Neuronal stem cell (in vitro differentiated cells): ENCODE data around the gene DTNB.
A peak's percentile ranks its signal among the peaks of the same experiment; 100 is the strongest.

Source experiments
- DNase-seq: peaks from one replicate; pipeline ENCODE4 v3.0.0-alpha.2; 2013; ENCODE audit warnings: low spot score
- H2AFZ ChIP-seq: one replicate; pipeline ENCODE4 v1.6.1; 2013; ENCODE audit warnings: mild to moderate bottlenecking, low read length, inconsistent platforms
- H2AK5ac ChIP-seq: 2 replicates; pipeline ENCODE4 v1.6.1; 2013; ENCODE audit warnings: low read depth, mild to moderate bottlenecking, inconsistent platforms, low read length, moderate library complexity, mixed read lengths
- H2BK120ac ChIP-seq: 2 replicates; pipeline ENCODE4 v1.6.1; 2013; ENCODE audit warnings: low read depth, mild to moderate bottlenecking, inconsistent platforms, low read length, moderate library complexity, mixed read lengths
- H2BK12ac ChIP-seq: one replicate; pipeline ENCODE4 v1.6.1; 2013; ENCODE audit warnings: low read length, inconsistent platforms
- H2BK15ac ChIP-seq: 2 replicates; pipeline ENCODE4 v1.6.1; 2013; ENCODE audit warnings: mild to moderate bottlenecking, low read length, inconsistent platforms, mixed read lengths
- H2BK5ac ChIP-seq: one replicate; pipeline ENCODE4 v1.6.1; 2013; ENCODE audit warnings: inconsistent platforms, mild to moderate bottlenecking, low read length, moderate library complexity
- H3K14ac ChIP-seq: one replicate; pipeline ENCODE4 v1.6.1; 2013; ENCODE audit warnings: low read length, inconsistent platforms
- H3K18ac ChIP-seq: 2 replicates; pipeline ENCODE4 v1.6.1; 2013; ENCODE audit warnings: low read length, inconsistent platforms
- H3K23ac ChIP-seq: 2 replicates; pipeline ENCODE4 v1.6.1; 2013; ENCODE audit warnings: low read depth, mild to moderate bottlenecking, mixed read lengths, low read length, inconsistent platforms; ENCODE audit not compliant: poor library complexity
- H3K27ac ChIP-seq: replicated peaks from 3 replicates; pipeline ENCODE4 v1.5.1; 2013; ENCODE audit warnings: low read length, inconsistent platforms
- H3K27me3 ChIP-seq, 3 experiments: 2 replicates each; pipeline ENCODE4 v1.6.1; 2013; ENCODE audit warnings: low read length in 3 of 3, mild to moderate bottlenecking in 2 of 3, inconsistent platforms in 1 of 3, low read depth in 1 of 3, mixed read lengths in 1 of 3, moderate library complexity in 1 of 3; ENCODE audit not compliant: control insufficient read depth in 3 of 3, insufficient read depth in 3 of 3
- H3K36me3 ChIP-seq, 2 donors: replicated peaks in 1 of 2; 2 replicates each; pipeline ENCODE4 v1.6.1; 2013; ENCODE audit warnings: low read length in 2 of 2; ENCODE audit not compliant: control insufficient read depth in 2 of 2, insufficient read depth in 2 of 2
- H3K4ac ChIP-seq: 2 replicates; pipeline ENCODE4 v1.6.1; 2013; ENCODE audit warnings: inconsistent platforms, mild to moderate bottlenecking, low read length, moderate library complexity
- H3K4me1 ChIP-seq, 2 donors: 1 replicate in 1 of 2; 2 replicates in 1 of 2; pipeline ENCODE4 v1.6.1; 2013; ENCODE audit warnings: low read length in 2 of 2, low read depth in 1 of 2; ENCODE audit not compliant: control insufficient read depth in 2 of 2, insufficient read depth in 1 of 2
- H3K4me2 ChIP-seq: one replicate; pipeline ENCODE4 v1.6.1; 2013; ENCODE audit warnings: mild to moderate bottlenecking, low read length, inconsistent platforms; ENCODE audit not compliant: insufficient read depth, poor library complexity, severe bottlenecking
- H3K4me3 ChIP-seq, 2 donors: 2 replicates each; pipeline ENCODE4 v1.5.1; 2013; ENCODE audit warnings: low read length in 2 of 2, mild to moderate bottlenecking in 2 of 2, inconsistent platforms in 1 of 2, moderate library complexity in 1 of 2
- H3K79me1 ChIP-seq: one replicate; pipeline ENCODE4 v1.6.1; 2013; ENCODE audit warnings: low read depth, mild to moderate bottlenecking, inconsistent platforms, low read length, moderate library complexity
- H3K9ac ChIP-seq: one replicate; pipeline ENCODE4 v1.6.1; 2013; ENCODE audit warnings: mild to moderate bottlenecking, low read depth, low read length, inconsistent platforms; ENCODE audit not compliant: poor library complexity
- H3K9me3 ChIP-seq, 2 donors: replicated peaks in 1 of 2; 2 replicates each; pipeline versions ENCODE3 to v1.6.1; 2013; ENCODE audit warnings: low read length in 2 of 2, mild to moderate bottlenecking in 2 of 2, inconsistent platforms in 1 of 2, low read depth in 1 of 2, mixed read lengths in 1 of 2, moderate library complexity in 1 of 2; ENCODE audit not compliant: control insufficient read depth in 2 of 2, insufficient read depth in 1 of 2
- H4K8ac ChIP-seq: one replicate; pipeline ENCODE4 v1.6.1; 2013; ENCODE audit warnings: low read depth, mild to moderate bottlenecking, inconsistent platforms, low read length, moderate library complexity
- H4K91ac ChIP-seq: one replicate; pipeline ENCODE4 v1.6.1; 2013; ENCODE audit warnings: low read length, low read depth, mild to moderate bottlenecking, inconsistent platforms; ENCODE audit not compliant: poor library complexity
- WGBS, 2 donors: extraction: QIAGEN DNeasy Blood & Tissue Kit; methylation state at CpG; one replicate each; pipeline ENCODE4 v1.1.7; 2013; ENCODE audit warnings: missing lambda C conversion rate in 2 of 2, mixed read lengths in 1 of 2; ENCODE audit not compliant: insufficient read length in 2 of 2, insufficient replicate concordance in 1 of 2; ENCODE audit errors: extremely low coverage in 2 of 2; 5-methylcytosine and 5-hydroxymethylcytosine counted together

The DTNB gene

DNA sequence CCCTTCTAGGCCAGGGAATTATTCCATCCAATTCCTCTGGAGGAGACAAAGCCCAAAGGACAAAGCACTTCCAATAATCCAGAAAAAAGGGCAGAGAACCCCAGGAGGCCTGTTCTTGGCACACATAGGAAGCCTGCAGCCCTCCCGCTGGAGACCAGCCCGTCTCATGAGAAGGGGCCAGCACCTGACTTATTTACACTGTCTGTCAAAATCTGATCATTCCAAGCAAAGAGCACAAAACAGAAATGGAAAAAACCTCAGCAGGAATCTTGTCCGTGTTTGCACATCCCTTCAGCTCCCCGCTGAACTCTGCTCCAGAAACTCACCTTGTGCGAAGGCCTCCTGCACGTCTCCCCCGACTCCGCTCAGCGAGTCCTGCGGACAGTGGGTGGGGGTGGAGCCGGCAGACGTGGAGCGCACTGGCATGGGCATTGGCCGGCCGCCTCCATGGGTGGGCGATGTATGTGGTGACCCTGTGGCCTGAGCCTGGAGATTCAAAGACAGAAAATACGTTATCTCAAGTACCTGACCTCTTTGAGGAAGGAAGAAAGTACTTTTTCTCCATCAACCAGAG is 285.4 kb downstream of the DTNB start:
- no CpG with 5 or more reads among the region's 17 CpGs for WGBS, 2 donors
- Histone ChIP-seq H3K36me3 (peaks cover 4 to 17% of the 10 kb centered on the region in 2 donors), H4K8ac (no peak overlapping the region), H2BK5ac (no peak overlapping the region), H3K9ac (no peak overlapping the region), H3K18ac (peak overlapping the region; percentile 29), H3K79me1 (peaks cover 2% of the 10 kb centered on the region), H3K27me3 (no peaks in the 10 kb centered on the region), H3K4me3 (no peak overlapping the region), H3K4me1 (peaks cover 0 to 10% of the 10 kb centered on the region in 2 donors), H3K14ac (no peak overlapping the region), H2AK5ac (no peak overlapping the region), H3K9me3 (no peaks in the 10 kb centered on the region), H3K23ac (no peak overlapping the region), H3K4me2 (no peak overlapping the region), H2BK15ac (no peak overlapping the region), H4K91ac (no peak overlapping the region), H2AFZ (no peak overlapping the region), H2BK12ac (no peak overlapping the region), H3K4ac (no peak overlapping the region), H3K27ac (no peak overlapping the region), H2BK120ac (no peak overlapping the region)
- no peak for DNase-seq

DNA sequence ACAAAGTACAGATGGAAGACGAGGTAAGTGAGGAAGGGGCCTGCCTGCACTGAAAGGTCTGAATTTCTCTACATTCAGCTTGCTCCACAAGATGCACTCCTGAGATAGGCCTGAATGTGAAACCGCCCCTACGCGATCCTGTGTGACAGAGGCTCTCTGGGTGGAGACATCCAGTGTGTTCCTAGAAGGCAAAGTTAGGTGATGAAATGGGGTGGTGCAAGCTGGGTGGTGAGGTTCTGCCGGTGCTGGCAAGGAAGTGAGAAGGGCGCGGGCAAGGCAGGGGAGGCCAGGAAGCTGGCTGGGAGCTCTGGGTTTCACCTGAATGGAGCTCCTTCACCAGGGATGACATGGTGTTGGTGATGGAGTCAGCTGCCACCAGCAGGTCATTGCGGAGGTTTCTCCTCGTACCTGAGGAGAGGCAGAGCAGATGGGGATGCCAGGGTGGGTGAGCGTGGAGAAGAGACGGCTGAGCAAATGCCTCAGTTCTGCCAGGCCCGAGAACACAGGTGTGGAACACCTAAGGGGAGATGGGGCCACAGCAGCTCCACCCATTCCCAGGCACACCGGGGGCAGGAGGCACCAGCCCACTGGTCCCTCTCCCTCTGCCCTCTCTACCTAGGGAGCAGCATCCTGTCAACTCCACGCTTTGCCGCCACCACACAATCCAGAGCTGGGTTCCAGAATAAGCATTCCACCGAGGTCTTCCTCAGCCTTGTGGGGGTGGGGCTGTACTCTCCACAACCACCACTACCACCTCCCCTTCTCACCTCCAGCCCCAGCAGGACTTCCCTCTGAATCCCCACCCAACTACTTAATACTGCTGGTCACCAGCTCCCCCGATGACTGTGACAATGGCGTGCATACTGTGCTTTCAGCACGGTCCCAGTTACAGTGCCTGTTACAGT is 286.2 kb downstream of the DTNB start:
- WGBS, 2 donors, result no CpG with 5 or more reads among the region's 19 CpGs
- no peak overlapping the region for H2BK12ac ChIP-seq
- no peak overlapping the region for H3K4me2 ChIP-seq
- H3K4me3 ChIP-seq, result no peak overlapping the region
- no peak overlapping the region for H2BK15ac ChIP-seq
- H2AFZ ChIP-seq, result no peak overlapping the region
- peaks cover 2% of the 10 kb centered on the region for H3K79me1 ChIP-seq
- no peaks in the 10 kb centered on the region for H3K9me3 ChIP-seq
- H3K9ac ChIP-seq, result no peak overlapping the region
- no peak overlapping the region for H3K27ac ChIP-seq
- H4K91ac ChIP-seq, result no peak overlapping the region
- no peak for DNase-seq
- no peak overlapping the region for H2BK120ac ChIP-seq
- H3K14ac ChIP-seq, result no peak overlapping the region
- no peak overlapping the region for H3K18ac ChIP-seq
- no peak overlapping the region for H3K4ac ChIP-seq
- no peaks in the 10 kb centered on the region for H3K27me3 ChIP-seq
- no peak overlapping the region for H2BK5ac ChIP-seq
- no peak overlapping the region for H2AK5ac ChIP-seq
- peaks cover 0 to 10% of the 10 kb centered on the region in 2 donors for H3K4me1 ChIP-seq
- no peak overlapping the region for H4K8ac ChIP-seq
- peak overlapping the region; percentile 5 for H3K23ac ChIP-seq
- peaks cover 4 to 17% of the 10 kb centered on the region in 2 donors for H3K36me3 ChIP-seq

DNA sequence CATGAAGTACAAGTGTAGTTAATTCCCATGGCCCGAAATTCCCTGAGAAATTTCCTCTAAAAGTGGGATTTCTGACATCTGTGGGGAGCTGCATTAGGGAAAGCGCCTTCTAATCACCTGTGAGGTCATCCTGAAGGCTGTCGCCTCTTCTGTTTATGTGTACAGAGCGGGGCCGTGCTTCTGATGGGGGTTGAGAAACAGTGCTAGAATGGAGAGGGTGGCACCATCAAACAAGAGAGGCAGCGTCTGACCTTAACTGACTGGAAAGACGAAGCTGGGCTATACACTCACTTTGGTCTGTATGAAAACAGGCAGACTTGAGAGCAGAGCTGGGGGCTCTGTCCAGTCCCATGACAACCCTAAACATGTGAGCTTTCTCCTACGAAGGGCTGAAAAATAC is 287.5 kb downstream of the DTNB start:
- no peak overlapping the region for H2BK120ac ChIP-seq
- H3K4me1 ChIP-seq, result peaks cover 0 to 10% of the 10 kb centered on the region in 2 donors
- no peak overlapping the region for H3K23ac ChIP-seq
- peaks cover 4 to 17% of the 10 kb centered on the region in 2 donors for H3K36me3 ChIP-seq
- H3K79me1 ChIP-seq, result peaks cover 2% of the 10 kb centered on the region
- no peak overlapping the region for H3K18ac ChIP-seq
- no peaks in the 10 kb centered on the region for H3K27me3 ChIP-seq
- H3K4me3 ChIP-seq, result no peak overlapping the region
- H4K91ac ChIP-seq, result no peak overlapping the region
- no peak overlapping the region for H2BK12ac ChIP-seq
- no CpG with 5 or more reads among the region's 8 CpGs for WGBS, 2 donors
- no peak overlapping the region for H3K4me2 ChIP-seq
- no peak overlapping the region for H2AK5ac ChIP-seq
- H3K9me3 ChIP-seq, result no peaks in the 10 kb centered on the region
- H3K14ac ChIP-seq, result no peak overlapping the region
- no peak overlapping the region for H2BK5ac ChIP-seq
- H2BK15ac ChIP-seq, result no peak overlapping the region
- no peak overlapping the region for H3K9ac ChIP-seq
- no peak overlapping the region for H2AFZ ChIP-seq
- no peak overlapping the region for H3K4ac ChIP-seq
- no peak for DNase-seq
- H3K27ac ChIP-seq, result no peak overlapping the region
- H4K8ac ChIP-seq, result no peak overlapping the region

DNA sequence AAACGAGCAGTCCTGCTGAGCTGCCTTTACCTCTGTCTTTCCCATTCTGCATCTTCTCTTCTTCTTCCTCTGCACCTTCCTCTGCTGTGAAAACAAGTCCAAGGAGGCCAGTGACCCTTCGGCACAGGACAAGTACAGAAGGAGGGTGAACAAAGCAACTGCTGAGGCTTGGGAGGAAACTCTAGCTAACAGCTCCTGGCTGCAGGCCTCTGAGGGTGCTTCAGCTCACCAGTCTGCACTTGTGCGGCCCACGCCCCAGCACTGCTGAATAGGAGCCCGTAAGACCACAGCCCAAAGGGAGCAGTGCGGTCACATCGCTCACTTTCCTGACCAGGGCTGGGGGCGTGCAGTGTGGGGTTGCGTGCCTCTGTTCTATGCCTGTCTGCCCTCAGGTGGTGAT is 289.6 kb downstream of the DTNB start:
- H4K8ac ChIP-seq, result no peak overlapping the region
- peaks cover 0 to 2% (median 0%) of the 10 kb centered on the region in 3 experiments for H3K27me3 ChIP-seq
- no peak overlapping the region for H4K91ac ChIP-seq
- no peak overlapping the region for H3K18ac ChIP-seq
- H3K4me1 ChIP-seq, result peaks cover 0 to 10% of the 10 kb centered on the region in 2 donors
- DNase-seq, result no peak
- no peak overlapping the region for H2AK5ac ChIP-seq
- H2BK15ac ChIP-seq, result no peak overlapping the region
- H2BK120ac ChIP-seq, result no peak overlapping the region
- H2BK5ac ChIP-seq, result no peak overlapping the region
- no CpG with 5 or more reads among the region's 9 CpGs for WGBS, 2 donors
- no peak overlapping the region for H2BK12ac ChIP-seq
- no peaks in the 10 kb centered on the region for H3K79me1 ChIP-seq
- no peak overlapping the region for H3K4me3 ChIP-seq
- H3K27ac ChIP-seq, result no peak overlapping the region
- H3K9ac ChIP-seq, result no peak overlapping the region
- H3K14ac ChIP-seq, result no peak overlapping the region
- H3K4me2 ChIP-seq, result no peak overlapping the region
- peak overlapping the region; percentile 4 for H3K23ac ChIP-seq
- H3K36me3 ChIP-seq, result peaks cover 0 to 16% of the 10 kb centered on the region in 2 donors
- peaks cover 0 to 11% of the 10 kb centered on the region in 2 donors for H3K9me3 ChIP-seq
- no peak overlapping the region for H2AFZ ChIP-seq
- no peak overlapping the region for H3K4ac ChIP-seq
